Stimulated activated CD8-positive, alpha-beta memory T cell treated with anti-CD3 and anti-CD28 coated beads, Interleukin-4, amount 100 ng/mL, for 1 hour (primary cell): ENCODE measurements around the gene GALK2.

ENCODE experiments used
- DNase-seq, 2 donors: peaks; one replicate each; pipeline ENCODE4 v3.0.0-alpha.2; 2020; ENCODE audit warnings: low read depth in 2 of 2, low spot score in 1 of 2

Gene GALK2

DNA sequence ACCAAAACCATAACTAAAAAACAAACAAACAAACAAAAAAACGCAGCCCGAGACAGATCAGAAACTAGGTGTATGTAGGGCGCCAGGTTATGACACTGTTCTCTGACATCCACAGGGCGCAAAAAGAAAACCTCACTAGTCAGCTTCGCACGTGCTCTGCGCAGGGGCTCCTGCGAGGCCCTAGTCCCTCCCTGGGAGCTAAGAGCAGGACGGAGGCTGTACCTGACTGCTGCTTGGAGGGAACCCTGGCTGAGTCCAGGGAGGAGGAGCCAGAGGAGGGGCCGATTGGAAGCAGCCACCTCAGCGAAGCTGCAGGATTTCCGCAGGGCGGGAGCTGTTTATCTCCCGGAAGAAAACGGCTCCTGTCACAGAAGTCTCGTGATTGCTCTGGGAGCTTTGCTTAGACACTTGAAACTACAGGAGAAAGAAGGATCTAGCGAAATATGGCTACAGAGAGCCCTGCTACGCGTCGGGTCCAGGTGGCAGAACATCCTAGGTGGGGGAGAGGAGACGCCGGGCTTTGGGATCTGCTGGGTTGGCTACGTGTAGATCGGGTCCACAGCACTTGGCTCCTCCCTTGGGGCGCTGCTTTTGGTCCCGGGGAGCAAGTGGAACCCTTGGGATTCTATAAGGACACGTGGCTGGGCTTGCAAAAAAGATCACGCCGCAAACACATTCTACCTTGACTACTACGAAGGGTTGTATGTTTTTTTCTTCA is at the start of gene GALK2:
GALK2 (plus strand) TSS at position 368 of the 718 bp plus-strand sequence; CDS start at position 444, 76 bp downstream.
- DNase-seq, result peak; percentile 28 to 55

DNA sequence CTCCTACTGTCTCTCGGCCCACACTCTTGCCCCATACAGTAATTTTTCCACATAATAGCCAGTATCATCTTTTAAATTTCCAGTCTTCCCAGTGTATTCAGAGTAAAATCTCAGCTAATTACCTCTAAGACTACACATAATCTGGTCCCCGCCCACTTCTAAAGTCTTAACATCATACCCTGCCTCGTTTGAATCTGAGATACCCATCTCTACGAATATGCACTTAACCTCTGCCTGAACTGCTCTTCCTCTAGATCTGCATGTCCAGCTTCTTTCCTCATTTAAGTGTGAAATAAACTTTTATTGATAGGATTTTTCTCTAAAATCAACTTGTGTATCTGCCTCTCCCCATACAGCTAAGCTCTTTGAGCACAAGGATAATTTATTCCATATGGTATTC is 49.2 kb upstream of the GALK2 start:
- DNase-seq, result no peak

DNA sequence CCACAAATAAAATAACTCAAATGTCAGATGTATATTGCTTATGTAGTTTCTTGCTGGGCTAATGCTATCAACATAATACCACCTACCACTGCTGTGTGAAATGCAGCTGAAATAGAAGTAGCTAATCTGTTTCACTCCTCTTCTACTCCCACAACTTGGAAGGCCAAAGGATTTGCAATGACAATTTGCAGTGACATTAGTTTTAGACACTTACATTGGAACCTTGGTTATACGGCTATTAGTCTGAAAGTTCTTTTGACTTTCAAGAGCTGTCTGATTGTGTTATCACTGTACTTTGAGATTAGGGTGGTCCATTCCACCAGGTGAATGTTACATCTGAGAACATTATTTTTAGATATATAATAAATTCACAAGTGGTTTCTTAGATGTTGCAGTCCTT is 48.1 kb upstream of the GALK2 start:
- DNase-seq, result no peak

DNA sequence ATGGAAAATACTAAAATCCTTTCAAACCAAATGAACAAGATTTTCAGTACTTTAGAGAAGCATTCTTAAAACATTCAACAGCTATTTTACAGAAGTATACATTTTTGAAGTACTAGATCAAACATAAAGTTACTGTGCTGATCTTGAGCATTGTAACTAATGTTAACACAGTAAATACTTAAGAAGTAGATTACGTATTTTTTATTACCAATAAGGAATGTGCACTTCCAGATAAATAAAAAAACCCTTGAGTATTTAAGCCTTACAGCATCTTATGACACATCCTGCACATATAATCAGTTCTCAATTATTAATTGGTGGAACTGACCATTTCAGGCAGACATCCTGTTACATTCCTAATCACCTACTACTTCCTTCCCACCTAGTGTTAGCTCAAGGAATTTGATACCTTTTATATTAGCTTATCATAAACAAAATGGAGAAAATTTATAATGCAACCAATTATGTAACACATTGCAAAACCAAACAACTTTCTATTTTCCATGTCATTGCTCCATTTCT is 47.4 kb upstream of the GALK2 start:
- no peak for DNase-seq

DNA sequence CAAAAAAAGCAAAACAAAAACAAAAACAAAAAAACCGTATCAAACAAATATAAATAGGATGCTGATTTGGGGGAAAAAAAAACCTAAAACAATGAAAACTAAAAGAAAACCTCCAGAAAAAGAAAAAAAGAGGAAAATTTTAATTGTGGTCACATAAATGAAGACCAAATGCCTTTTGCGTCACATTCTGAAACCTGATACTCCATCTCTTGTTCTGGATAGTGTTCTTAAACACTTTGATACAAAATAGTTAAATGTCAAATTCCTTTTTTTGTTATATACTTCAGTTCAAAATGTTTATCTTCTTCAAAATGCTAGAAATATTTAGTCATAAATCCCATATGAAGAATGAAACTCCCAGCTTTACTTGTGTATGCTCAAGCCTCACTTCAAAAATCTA is 45.7 kb upstream of the GALK2 start:
- DNase-seq, result no peak

DNA sequence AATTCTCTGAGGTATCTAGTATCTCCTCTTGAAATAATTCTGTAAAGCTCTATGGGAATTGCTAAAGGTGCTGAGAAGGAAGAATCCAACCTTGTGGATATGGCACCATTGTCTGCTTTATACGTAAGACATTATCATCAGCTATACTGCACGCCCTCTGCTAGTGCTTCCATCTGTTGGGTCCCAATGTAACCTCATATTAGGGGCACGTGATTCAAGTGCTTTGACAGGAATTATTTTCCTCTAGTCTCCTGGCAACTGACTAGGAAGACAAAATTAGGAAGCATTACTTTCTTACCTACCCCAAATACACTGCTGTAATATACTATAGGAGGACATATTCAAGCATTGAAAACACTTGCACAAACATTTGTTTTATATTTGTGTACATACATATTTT is 38.6 kb upstream of the GALK2 start:
- DNase-seq, result no peak

DNA sequence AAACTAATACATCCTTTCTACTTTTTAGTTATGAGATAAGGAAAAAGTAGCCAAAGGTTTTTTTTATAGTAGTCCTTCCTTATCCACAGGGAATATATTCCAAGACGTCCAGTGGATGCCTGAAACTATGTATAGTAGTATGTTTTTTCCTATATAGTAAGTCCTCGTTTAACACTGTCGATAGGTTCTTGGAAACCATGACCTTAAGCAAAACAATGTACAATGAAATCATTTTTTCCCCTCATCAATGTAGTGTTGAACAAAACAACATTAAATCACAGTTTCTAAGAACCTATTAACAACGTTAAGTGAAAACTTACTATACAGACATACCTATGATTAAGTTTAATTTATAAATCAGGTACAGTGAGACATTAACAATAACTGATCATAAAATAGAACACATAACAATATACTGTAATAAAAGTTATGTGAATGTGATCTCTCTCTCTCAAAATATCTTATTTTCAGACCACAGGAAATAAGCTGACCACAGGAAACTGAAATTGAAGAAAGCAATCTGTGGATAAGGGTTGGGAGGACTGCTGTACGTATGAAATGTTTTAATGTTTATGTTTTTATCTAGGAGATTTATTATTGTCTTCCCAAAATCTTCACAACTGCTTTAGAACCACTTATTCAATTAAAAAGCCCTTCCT is 35.2 kb upstream of the GALK2 start:
- DNase-seq, result no peak

DNA sequence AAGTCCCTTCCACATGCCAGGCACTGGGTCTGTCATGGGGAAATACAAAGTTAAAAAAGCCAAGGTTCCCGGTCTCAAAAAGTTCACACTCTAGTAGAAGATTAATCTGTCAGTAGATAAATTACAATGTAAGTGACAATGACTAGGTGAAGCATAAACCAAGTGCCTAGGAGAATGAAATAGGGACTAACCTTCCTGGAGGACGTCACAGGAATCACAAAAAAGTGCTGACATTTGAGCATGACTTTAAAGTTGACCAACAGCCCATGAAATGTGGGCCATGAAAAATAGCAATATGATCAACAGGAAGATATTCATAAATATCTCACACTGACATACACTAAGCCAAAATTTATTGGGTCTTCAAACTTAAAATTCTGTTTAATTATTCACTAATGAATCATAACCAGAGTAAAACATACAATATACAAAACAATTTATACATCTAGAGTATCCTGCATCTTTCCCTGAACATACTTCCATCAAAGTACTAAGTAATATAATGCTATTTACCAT is 34.6 kb upstream of the GALK2 start:
- DNase-seq, result no peak

DNA sequence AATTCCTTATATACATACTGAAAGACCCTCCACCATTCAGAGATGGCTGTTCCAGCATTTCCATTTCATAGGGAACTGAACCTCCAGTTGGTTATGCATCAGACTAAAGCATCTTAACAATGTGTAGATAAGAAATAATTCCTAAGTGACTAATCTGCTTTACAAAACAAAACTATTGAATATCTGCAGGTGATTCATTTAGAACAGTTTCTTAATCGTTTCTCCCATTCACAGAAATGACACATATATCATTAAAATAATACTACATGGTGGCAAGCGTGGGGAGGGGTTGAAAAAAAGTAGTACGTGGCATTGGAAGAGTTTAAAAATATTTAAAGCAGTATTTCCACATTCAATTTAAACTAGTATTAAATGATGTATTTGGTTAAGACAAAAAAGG is 34.1 kb upstream of the GALK2 start:
- no peak for DNase-seq

DNA sequence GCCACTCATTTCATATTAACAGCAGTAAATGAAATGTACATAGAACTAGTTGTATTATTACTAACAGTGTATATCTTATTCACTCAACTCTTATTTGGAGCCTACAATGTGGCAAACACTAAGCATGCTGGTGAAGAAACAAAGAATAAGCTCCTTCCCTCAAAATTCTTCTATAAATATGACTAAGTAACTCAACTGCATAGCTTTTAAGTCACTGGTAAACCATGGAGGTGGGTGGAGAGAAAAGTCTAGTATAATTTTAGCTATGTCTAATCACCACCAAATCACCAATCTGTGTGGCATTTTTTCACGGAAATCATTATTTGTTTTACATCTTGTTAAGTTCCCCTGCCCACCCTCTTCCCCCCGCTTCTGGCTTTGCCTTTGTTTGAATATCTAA is 32.2 kb upstream of the GALK2 start:
- DNase-seq, result no peak

DNA sequence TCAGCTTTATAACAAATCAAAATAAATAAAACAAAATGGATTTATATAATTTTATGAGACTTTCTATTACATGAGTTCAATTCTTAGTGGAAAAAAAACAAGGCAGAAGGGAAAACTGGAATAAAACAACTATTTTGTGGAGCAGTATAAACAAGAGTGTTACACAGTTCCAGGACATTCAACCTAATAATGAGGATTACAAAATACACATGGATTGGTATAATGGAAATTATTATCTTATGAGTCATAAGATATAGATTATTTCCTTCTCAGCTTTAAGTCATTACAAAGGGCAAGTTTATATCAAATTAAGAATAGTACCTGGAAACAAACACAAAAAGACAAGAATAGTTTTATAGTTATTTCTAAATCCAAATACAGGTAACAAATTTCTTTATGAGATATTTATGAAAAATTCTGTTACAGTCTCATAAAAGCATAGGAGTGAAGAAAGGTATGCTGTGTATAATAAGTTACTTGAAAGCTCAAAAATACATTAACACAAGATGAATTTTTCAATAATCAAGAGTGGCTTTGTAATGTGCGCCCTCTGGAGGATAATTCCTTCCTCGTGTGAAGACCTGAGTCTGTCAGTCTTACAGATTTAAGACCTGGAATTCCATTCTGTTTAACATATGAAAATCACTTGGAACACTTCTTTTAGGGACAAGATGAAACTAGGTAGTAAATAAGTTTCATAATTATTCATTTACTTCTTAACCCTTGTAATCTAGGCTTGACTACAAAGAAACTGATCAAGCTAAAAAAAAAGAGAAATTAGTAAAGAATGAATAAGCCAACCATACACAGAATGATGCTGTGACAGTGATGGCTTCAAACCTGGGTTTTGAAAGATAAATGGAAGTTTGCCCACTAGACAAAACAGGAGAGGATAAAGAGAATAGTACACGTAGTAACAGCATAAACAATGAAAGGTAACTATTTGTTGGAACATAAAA is 24.1 kb upstream of the GALK2 start:
- DNase-seq, result no peak

DNA sequence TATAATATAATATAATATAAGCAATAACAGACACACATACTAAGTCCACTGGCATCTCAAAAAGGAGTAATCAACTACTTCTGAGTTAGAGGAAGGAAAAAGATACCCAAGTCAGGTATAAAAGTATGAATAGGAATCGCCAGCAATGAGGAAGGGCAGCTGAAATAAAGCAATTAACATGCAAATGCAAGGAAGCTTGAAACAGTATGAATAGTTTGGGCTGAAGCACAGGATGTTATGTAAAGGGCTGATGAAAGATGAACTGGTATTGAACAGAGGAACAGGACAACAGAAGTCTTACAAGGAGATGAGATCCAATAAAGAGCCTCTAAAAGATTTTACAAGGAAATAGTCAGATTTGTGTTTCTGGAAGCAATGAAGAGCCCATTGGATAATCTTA is 21.7 kb upstream of the GALK2 start:
- no peak for DNase-seq

DNA sequence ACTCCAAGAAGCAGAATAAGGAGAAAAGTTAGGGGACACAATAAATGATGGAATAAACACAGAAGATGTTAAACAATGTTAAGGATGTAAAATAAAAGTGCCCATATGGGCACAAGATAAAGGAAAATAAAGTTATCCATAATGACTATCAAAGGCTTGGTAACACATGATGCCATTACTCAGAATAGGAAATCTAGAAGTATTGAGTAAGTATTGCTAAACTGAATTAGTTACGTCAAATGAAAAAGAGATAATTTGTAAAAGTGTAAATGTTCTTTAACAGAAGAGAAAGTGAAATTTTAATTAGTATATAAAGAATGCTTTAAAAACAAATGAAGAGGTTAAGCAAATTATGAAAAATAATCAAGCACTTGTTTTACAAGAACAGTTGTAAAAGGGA is 21.3 kb upstream of the GALK2 start:
- DNase-seq, result no peak

DNA sequence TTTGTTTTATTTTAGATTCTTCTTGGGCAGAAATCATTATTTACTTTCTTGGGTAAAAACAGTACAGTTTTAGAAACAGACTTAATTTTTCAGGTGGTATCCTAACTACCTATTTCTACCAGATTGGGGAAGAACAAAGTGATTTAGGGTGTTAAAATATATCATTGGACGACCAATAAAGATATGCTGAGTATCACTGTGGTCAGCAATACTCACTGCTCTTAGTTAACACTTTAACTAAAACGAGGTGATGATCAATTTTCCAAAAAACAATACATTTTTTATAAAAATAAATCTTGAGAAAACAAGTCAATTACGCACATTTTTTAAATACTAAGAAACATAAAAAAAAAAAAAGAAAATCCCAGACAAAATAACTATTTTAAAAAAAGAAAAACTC is 18.2 kb upstream of the GALK2 start:
- no peak for DNase-seq

DNA sequence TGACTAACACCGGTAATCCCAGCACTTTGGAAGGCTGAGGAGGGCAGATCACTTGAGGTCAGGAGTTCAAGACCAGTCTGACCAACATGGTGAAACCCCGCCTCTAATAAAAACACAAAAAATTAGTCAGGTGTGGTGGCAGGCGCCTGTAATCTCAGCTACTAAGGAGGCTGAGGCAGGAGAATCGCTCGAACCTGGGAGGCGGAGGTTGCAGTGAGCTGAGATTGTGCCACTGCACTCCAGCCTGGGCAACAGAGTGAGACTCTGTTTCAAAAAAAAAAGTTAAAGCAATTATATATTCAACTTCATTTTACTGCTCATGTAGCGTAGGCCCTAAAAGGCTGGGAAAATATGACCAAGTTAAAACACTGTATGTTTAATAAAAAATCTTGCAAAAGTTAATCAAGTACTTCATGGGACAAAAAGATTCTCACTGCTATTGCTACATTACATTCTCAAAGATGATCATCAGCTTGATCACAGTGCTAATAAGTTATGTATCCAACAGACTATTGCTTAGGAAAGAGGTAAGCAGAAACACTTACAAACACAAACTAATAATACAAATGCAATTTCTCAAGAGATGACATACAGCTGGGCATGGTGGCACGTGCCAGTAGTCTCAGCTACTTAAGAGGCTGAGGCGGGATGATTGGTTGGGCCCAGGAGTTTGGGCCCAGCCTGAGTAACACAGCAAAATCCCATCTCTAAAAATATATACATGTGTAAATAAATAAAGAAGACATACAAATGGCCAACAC is 17.3 kb upstream of the GALK2 start:
- no peak for DNase-seq

DNA sequence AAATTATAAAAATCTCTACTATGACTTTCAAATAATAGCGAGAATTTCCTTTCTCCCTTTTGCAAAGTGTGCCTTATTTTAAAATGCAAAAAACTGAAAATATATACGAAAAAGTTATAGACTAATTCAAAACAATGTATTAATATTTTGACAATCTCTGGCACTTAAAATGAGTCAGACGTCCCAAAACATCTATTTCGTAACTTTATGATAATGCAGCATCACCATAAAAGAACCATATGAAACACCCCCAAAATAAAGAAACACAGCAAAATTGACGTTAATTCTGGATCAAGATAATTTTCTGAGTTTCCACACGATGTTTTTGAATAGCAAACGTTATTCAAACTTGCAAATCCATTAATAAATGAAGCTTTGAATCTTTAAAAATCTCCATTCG is 15.7 kb upstream of the GALK2 start:
- DNase-seq, result no peak

DNA sequence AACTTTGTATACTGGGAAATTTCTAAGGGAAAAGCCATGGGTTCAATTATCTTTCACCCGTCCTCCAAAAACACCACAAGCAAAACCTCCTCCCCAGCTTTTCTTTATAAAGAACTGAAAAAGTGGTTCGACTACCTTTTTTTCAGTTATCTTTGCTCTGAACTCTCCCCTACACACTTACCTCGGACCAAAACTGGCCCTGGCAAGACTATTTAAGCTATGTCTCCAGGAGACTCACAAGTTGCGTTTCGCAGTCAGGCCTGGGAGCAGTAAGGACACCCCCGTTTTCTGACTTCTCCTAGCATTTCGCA is 15.3 kb upstream of the GALK2 start:
- no peak for DNase-seq

DNA sequence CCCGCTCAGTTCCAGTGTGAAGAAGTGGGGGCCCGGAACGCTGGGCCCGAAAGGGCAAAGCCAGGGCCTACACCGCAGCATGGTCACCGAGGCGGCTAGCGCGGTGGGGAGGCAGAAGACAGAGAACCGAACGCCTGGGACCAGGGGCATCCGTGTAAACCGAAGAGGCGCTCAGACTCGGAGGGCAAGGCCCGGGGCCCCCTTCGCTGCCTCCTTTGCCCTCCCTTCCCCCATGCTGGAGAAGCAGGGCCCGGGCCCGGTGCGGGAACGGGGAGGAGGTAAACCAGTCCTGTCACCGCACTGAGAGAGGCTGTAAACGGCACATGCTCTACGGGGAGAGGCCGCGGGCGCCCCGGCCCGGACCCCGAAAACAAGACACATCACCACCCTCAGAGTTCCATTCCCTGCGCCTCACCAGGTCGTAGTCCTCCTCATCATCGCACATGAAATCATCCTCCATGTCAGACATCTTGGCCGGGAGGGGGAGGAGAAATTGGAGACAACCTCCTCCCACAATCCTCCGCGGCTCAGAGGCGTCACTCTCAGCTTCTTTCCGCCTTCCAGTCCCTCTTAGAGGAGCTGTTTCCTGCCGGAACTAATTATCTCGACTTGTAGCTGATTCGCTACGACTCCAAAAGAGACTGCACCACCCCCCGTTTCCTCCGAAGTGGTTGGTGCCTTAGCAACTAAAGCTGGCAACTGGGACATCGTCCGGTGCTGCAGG is 14.8 kb upstream of the GALK2 start, which contains the start of gene COPS2:
COPS2 (minus strand) TSS at position 490 of the 724 bp plus-strand sequence; CDS start at position 469, 21 bp downstream.
- DNase-seq, result peak; percentile 69 to 84

DNA sequence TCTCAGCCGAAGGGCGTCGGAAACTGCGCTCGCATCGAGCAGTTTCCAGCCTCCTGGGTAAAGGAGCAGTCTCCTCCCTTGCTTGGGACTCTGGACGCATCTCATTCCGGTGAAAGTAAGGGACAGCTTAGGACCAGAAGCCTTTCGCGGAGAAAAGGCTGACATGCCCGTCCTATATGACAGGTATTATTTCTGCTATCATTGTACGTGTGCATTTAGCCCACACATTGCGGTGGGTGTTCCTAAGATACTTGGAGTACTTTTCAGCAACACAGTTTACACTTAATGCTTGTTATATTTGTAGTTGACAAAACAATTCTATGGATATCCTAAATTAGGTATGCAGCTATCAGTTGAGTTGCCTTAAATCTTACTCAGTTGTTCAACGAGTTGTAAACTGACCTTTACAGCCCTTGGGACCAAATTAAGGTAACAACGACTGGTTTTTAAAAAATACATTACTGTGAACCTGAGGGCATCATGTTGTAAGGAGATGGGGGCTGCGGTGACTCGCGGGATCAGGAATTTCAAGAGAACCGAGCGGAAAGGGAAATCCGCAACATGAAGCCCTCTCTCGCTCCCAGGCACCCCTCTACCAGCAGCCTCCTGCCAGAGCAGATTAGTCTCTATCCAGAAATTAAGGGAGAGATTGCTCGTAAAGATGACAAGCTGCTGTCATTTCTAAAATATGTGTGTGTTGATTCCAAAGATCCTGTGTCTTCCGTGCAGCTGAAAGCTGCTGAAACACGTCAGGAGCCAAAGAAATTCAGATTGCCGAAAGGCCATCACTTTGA is 14.0 kb upstream of the GALK2 start:
- DNase-seq, result no peak
